ENCODE data around the gene TMBIM6.

GRCh38 chr12:49692851-49693250, 48.5 kb upstream of the TMBIM6 start:
- TF ChIP-seq REST (IDR thresholded peaks at IDR 0.05; ENCODE audit: insufficient read depth in 1 of 2, low read depth in 2 of 2, low read length in 2 of 2) (no peak), POLR2AphosphoS5 (IDR thresholded peaks at IDR 0.05; ENCODE audit: low read depth, low read length) (no peak), SIN3A (IDR thresholded peaks at IDR 0.05; ENCODE audit: borderline replicate concordance, insufficient read depth, low read length) (no peak), TAF1 (IDR thresholded peaks at IDR 0.05; ENCODE audit: borderline replicate concordance, insufficient read depth, low read length) (no peak)

Data from PFSK-1 (cell line).